Peyer's patch (tissue), 4 donors: ENCODE results near the gene VSIR.

ENCODE experiments used
- POLR2A ChIP-seq, 2 donors: fragments of 450-650 bp; IDR thresholded peaks; one replicate each; pipeline ENCODE4 v1.5.1; 2017; ENCODE audit warnings: antibody characterized with exemption in 2 of 2, mild to moderate bottlenecking in 2 of 2, moderate library complexity in 2 of 2
- TF ChIP-seq, protein P1 (sequence below), 6 experiments: fragments of 450-650 bp in 4 of 6; fragments of 200-600 bp in 2 of 6; sonication (generic) in 1 of 6; IDR thresholded peaks; one replicate each; pipeline ENCODE4 v1.5.1; 2017 to 2019; ENCODE audit warnings: antibody characterized with exemption in 6 of 6, mild to moderate bottlenecking in 3 of 6, moderate library complexity in 1 of 6

DNA sequence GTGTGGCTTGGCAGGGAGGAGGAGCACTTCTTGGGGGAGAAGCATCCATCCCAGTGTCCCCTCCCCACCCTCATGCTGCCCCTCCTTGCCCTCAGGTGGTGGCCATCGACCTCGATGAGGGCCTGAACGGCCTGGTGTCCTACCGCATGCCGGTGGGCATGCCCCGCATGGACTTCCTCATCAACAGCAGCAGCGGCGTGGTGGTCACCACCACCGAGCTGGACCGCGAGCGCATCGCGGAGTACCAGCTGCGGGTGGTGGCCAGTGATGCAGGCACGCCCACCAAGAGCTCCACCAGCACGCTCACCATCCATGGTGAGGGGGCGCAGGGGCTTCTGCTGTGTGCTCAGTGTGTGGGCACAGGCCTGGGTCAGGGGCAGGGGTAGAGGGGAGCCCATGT lies 68.5 kb downstream of the VSIR start:
- TF ChIP-seq, protein P1, sequence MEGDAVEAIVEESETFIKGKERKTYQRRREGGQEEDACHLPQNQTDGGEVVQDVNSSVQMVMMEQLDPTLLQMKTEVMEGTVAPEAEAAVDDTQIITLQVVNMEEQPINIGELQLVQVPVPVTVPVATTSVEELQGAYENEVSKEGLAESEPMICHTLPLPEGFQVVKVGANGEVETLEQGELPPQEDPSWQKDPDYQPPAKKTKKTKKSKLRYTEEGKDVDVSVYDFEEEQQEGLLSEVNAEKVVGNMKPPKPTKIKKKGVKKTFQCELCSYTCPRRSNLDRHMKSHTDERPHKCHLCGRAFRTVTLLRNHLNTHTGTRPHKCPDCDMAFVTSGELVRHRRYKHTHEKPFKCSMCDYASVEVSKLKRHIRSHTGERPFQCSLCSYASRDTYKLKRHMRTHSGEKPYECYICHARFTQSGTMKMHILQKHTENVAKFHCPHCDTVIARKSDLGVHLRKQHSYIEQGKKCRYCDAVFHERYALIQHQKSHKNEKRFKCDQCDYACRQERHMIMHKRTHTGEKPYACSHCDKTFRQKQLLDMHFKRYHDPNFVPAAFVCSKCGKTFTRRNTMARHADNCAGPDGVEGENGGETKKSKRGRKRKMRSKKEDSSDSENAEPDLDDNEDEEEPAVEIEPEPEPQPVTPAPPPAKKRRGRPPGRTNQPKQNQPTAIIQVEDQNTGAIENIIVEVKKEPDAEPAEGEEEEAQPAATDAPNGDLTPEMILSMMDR (IDR thresholded peaks at IDR 0.05): no peak
- no peak for TF ChIP-seq POLR2A (IDR thresholded peaks at IDR 0.05)
